ENCODE measurements around the gene TNFRSF12A. TPM values are rescaled to one million over a fixed set of nuclear protein-coding genes. Genes with fewer than 3 reads are reported as not detected.

The TNFRSF12A gene
- total and polyA plus RNA-seq, 2 of the 13 experiments (the other 11 are each of a cell fraction or from before 2014, with no cell fraction given) = 61.9 to 66.0 TPM

DNA sequence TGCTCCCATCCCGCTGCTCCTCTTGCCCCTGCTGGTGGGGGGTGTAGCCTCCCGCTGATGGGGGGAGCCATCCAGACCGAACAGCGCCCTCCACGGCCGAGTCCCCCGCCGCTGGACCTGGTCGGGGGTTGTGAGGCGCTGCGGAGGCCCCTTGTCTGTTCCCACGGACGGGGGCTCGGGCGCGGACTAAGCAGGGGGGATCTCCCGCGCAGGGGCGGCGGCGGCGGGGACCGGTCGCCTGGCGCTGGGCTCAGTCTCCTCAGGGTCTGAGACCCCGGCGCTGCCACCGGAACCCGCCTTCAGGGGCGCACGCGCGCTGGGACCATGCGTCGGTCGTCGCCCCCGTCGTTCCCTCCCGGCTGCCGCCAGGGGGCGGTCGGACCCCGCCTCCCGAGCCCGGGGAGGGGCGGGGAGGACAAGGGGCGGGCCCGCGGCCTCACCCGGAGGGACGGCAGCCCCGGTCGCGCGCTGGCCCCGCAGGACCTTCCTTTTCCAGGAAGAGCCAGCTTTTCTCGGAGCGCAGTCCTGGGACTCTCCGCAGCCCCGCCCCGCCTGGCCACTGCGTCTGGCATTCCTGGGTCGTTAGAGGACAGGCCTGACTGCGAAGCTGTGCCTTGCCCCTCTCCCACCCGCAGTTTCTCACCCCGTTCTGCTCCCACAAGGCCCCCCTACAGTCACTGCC lies 39.0 kb downstream of the TNFRSF12A start (continued):
- TF ChIP-seq, protein P1, sequence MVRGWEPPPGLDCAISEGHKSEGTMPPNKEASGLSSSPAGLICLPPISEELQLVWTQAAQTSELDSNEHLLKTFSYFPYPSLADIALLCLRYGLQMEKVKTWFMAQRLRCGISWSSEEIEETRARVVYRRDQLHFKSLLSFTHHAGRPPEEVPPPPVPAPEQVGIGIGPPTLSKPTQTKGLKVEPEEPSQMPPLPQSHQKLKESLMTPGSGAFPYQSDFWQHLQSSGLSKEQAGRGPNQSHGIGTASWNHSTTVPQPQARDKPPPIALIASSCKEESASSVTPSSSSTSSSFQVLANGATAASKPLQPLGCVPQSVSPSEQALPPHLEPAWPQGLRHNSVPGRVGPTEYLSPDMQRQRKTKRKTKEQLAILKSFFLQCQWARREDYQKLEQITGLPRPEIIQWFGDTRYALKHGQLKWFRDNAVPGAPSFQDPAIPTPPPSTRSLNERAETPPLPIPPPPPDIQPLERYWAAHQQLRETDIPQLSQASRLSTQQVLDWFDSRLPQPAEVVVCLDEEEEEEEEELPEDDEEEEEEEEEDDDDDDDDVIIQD (CRISPR knock-in tag; IDR thresholded peaks at IDR 0.05; ENCODE audit: low read depth) = no peak
- TF ChIP-seq, protein P2, sequence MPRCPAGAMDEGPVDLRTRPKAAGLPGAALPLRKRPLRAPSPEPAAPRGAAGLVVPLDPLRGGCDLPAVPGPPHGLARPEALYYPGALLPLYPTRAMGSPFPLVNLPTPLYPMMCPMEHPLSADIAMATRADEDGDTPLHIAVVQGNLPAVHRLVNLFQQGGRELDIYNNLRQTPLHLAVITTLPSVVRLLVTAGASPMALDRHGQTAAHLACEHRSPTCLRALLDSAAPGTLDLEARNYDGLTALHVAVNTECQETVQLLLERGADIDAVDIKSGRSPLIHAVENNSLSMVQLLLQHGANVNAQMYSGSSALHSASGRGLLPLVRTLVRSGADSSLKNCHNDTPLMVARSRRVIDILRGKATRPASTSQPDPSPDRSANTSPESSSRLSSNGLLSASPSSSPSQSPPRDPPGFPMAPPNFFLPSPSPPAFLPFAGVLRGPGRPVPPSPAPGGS (CRISPR knock-in tag; IDR thresholded peaks at IDR 0.05) = peak; percentile 52; the same call in 1 of the 2 replicates
- TF ChIP-seq AHR (CRISPR knock-in tag; IDR thresholded peaks at IDR 0.05) = no peak
- peak; percentile 71 for TF ChIP-seq RBFOX2 (IDR thresholded peaks at IDR 0.05; ENCODE audit: low read depth, low read length)
- no peak; the same call in 1 of the 2 replicates for TF ChIP-seq ZNF670 (CRISPR knock-in tag; IDR thresholded peaks at IDR 0.05; ENCODE audit: borderline replicate concordance)
- TF ChIP-seq, protein P3, sequence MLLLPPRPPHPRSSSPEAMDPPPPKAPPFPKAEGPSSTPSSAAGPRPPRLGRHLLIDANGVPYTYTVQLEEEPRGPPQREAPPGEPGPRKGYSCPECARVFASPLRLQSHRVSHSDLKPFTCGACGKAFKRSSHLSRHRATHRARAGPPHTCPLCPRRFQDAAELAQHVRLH (CRISPR knock-in tag; IDR thresholded peaks at IDR 0.05; ENCODE audit: borderline replicate concordance, low read depth) = no peak; the same call in 1 of the 2 replicates
- TF ChIP-seq ZNF713 (CRISPR knock-in tag; IDR thresholded peaks at IDR 0.05) = no peak
- TF ChIP-seq MED13 (CRISPR knock-in tag; IDR thresholded peaks at IDR 0.05) = no peak
- no peak for TF ChIP-seq ZNF577 (CRISPR knock-in tag; IDR thresholded peaks at IDR 0.05; ENCODE audit: borderline replicate concordance, low read depth)
- TF ChIP-seq, protein P4, sequence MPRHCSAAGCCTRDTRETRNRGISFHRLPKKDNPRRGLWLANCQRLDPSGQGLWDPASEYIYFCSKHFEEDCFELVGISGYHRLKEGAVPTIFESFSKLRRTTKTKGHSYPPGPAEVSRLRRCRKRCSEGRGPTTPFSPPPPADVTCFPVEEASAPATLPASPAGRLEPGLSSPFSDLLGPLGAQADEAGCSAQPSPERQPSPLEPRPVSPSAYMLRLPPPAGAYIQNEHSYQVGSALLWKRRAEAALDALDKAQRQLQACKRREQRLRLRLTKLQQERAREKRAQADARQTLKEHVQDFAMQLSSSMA (CRISPR knock-in tag; IDR thresholded peaks at IDR 0.05) = no peak; the same call in 1 of the 2 replicates
- no peak for TF ChIP-seq SMAD9 (CRISPR knock-in tag; IDR thresholded peaks at IDR 0.05)
- TF ChIP-seq, protein P5, sequence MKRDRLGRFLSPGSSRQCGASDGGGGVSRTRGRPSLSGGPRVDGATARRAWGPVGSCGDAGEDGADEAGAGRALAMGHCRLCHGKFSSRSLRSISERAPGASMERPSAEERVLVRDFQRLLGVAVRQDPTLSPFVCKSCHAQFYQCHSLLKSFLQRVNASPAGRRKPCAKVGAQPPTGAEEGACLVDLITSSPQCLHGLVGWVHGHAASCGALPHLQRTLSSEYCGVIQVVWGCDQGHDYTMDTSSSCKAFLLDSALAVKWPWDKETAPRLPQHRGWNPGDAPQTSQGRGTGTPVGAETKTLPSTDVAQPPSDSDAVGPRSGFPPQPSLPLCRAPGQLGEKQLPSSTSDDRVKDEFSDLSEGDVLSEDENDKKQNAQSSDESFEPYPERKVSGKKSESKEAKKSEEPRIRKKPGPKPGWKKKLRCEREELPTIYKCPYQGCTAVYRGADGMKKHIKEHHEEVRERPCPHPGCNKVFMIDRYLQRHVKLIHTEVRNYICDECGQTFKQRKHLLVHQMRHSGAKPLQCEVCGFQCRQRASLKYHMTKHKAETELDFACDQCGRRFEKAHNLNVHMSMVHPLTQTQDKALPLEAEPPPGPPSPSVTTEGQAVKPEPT (CRISPR knock-in tag; IDR thresholded peaks at IDR 0.05; ENCODE audit: low read depth) = no peak
- TF ChIP-seq, protein P6, sequence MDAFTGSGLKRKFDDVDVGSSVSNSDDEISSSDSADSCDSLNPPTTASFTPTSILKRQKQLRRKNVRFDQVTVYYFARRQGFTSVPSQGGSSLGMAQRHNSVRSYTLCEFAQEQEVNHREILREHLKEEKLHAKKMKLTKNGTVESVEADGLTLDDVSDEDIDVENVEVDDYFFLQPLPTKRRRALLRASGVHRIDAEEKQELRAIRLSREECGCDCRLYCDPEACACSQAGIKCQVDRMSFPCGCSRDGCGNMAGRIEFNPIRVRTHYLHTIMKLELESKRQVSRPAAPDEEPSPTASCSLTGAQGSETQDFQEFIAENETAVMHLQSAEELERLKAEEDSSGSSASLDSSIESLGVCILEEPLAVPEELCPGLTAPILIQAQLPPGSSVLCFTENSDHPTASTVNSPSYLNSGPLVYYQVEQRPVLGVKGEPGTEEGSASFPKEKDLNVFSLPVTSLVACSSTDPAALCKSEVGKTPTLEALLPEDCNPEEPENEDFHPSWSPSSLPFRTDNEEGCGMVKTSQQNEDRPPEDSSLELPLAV (CRISPR knock-in tag; conservative IDR thresholded peaks at IDR 0.05; ENCODE audit: low read depth) = no peak
- TF ChIP-seq, protein P7, sequence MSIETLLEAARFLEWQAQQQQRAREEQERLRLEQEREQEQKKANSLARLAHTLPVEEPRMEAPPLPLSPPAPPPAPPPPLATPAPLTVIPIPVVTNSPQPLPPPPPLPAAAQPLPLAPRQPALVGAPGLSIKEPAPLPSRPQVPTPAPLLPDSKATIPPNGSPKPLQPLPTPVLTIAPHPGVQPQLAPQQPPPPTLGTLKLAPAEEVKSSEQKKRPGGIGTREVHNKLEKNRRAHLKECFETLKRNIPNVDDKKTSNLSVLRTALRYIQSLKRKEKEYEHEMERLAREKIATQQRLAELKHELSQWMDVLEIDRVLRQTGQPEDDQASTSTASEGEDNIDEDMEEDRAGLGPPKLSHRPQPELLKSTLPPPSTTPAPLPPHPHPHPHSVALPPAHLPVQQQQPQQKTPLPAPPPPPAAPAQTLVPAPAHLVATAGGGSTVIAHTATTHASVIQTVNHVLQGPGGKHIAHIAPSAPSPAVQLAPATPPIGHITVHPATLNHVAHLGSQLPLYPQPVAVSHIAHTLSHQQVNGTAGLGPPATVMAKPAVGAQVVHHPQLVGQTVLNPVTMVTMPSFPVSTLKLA (IDR thresholded peaks at IDR 0.05) = no peak
- TF ChIP-seq ZNF615 (CRISPR knock-in tag; IDR thresholded peaks at IDR 0.05; ENCODE audit: borderline replicate concordance) = no peak
- no peak for TF ChIP-seq DNMT3B (CRISPR knock-in tag; conservative IDR thresholded peaks at IDR 0.05)
- TF ChIP-seq BCL6 (CRISPR knock-in tag; IDR thresholded peaks at IDR 0.05) = peak; percentile 36; the same call in 1 of the 2 replicates
- TF ChIP-seq HOXA7 (CRISPR knock-in tag; IDR thresholded peaks at IDR 0.05) = no peak
- peak; percentile 79 for TF ChIP-seq RXRB (CRISPR knock-in tag; IDR thresholded peaks at IDR 0.05; ENCODE audit: borderline replicate concordance)
- TF ChIP-seq XBP1 (CRISPR knock-in tag; IDR thresholded peaks at IDR 0.05) = no peak
- TF ChIP-seq JUNB (CRISPR knock-in tag; IDR thresholded peaks at IDR 0.05; ENCODE audit: borderline replicate concordance) = no peak

All from HepG2 (cell line).